Common myeloid progenitor, CD34-positive (primary cell): ENCODE measurements around the gene TRIM7.
A peak's percentile ranks its signal among the peaks of the same experiment; 100 is the strongest.

Experiments used
- CTCF ChIA-PET: fragments of 350-600 bp; sonication (Branson Sonifier 250); formaldehyde crosslinking; loops from one replicate; lab custom pipeline; 2021; ENCODE audit warnings: antibody characterized with exemption; lab: Charles Lee
- POLR2A ChIA-PET: fragments of 350-600 bp; sonication (Branson Sonifier 250); formaldehyde crosslinking; loops from one replicate; lab custom pipeline; 2021; ENCODE audit warnings: antibody characterized with exemption; lab: Charles Lee
- DNase-seq, 3 donors: peaks; one replicate each; pipeline versions ENCODE4 v3.0.0 to v3.0.0-alpha.2; 2013
- H3K27ac ChIP-seq, 2 experiments: 1 replicate in 1 of 2; 2 replicates in 1 of 2; pipeline ENCODE4 v1.7.0; 2013; ENCODE audit warnings: inconsistent platforms in 2 of 2, low read length in 2 of 2, mild to moderate bottlenecking in 2 of 2, low read depth in 1 of 2, moderate library complexity in 1 of 2; ENCODE audit not compliant: severe bottlenecking in 2 of 2, insufficient read depth in 1 of 2, poor library complexity in 1 of 2
- H3K27me3 ChIP-seq, 5 experiments: replicated peaks in 2 of 5; 1 replicate in 3 of 5; 2 replicates in 2 of 5; pipeline versions ENCODE4 v1.6.1 to v1.7.0; 2013; ENCODE audit warnings: low read length in 4 of 5, mild to moderate bottlenecking in 2 of 5, moderate library complexity in 2 of 5, inconsistent platforms in 1 of 5; ENCODE audit not compliant: insufficient read depth in 5 of 5, control insufficient read depth in 4 of 5
- H3K36me3 ChIP-seq, 4 experiments: 1 replicate in 2 of 4; 2 replicates in 2 of 4; pipeline versions ENCODE4 v1.6.1 to v1.7.0; 2013; ENCODE audit warnings: low read length in 3 of 4, control low read depth in 1 of 4, mild to moderate bottlenecking in 1 of 4; ENCODE audit not compliant: control insufficient read depth in 4 of 4, insufficient read depth in 4 of 4
- H3K4me1 ChIP-seq, 4 experiments: 1 replicate in 3 of 4; 2 replicates in 1 of 4; pipeline versions ENCODE4 v1.6.1 to v1.7.1; 2013; ENCODE audit warnings: low read length in 3 of 4, mild to moderate bottlenecking in 3 of 4, control low read depth in 1 of 4, inconsistent platforms in 1 of 4, moderate library complexity in 1 of 4; ENCODE audit not compliant: control insufficient read depth in 4 of 4, insufficient read depth in 4 of 4; ENCODE audit errors: control extremely low read depth in 1 of 4
- H3K4me3 ChIP-seq, 7 experiments: 1 replicate in 4 of 7; 2 replicates in 3 of 7; pipeline versions ENCODE4 v1.5.1 to v1.7.0; 2013; ENCODE audit warnings: mild to moderate bottlenecking in 7 of 7, low read length in 6 of 7, moderate library complexity in 6 of 7, inconsistent platforms in 2 of 7, low read depth in 2 of 7, control low read depth in 1 of 7; ENCODE audit not compliant: insufficient read depth in 4 of 7, control insufficient read depth in 1 of 7; ENCODE audit errors: extremely low read depth in 1 of 7
- H3K9me3 ChIP-seq, 5 experiments: 1 replicate in 4 of 5; 2 replicates in 1 of 5; pipeline versions ENCODE4 v1.6.1 to v1.7.1; 2013; ENCODE audit warnings: low read length in 4 of 5, mild to moderate bottlenecking in 2 of 5, inconsistent platforms in 1 of 5, low read depth in 1 of 5, moderate library complexity in 1 of 5; ENCODE audit not compliant: control insufficient read depth in 4 of 5, insufficient read depth in 2 of 5; ENCODE audit errors: control extremely low read depth in 1 of 5
- WGBS: methylation state at CpG from one replicate; pipeline ENCODE4 v1.1.5; 2013; ENCODE audit not compliant: insufficient coverage; 5-methylcytosine and 5-hydroxymethylcytosine counted together

TRIM7 gene

GRCh38 chr5:181189962-181190710 lies 14.9 kb downstream of the TRIM7 start:
- Histone ChIP-seq H3K4me3 (peak overlapping the region; percentile 85 to 99 (median 91)), H3K4me1 (peaks cover 0 to 43% (median 30%) of the 10 kb centered on the region in 4 experiments), H3K27me3 (no peaks in the 10 kb centered on the region), H3K27ac (no peak overlapping the region), H3K9me3 (no peaks in the 10 kb centered on the region), H3K36me3 (no peaks in the 10 kb centered on the region)
- CTCF ChIA-PET, result interaction anchor here (0.7 to 9.9 kb wide), 11 partner anchors 9 to 70 kb away, joined by 3 to 105 read pairs (median 4); partner anchors contain the start of genes TRIM52 and TRIM7
- POLR2A ChIA-PET, result interaction anchor here (0.9 to 1.2 kb wide), 3 partner anchors 14 to 32 kb away, joined by 4 to 6 read pairs (median 4); partner anchors contain the start of gene TRIM7
- WGBS, result 0% methylated on average over 44 of the region's 52 CpGs
- peak in 1 of 3 donors; percentile 48 for DNase-seq

- no peaks in the 10 kb centered on the region for H3K36me3 ChIP-seq
- peak; percentile 47 to 75 (median 63) for DNase-seq
- no peaks in the 10 kb centered on the region for H3K27me3 ChIP-seq
- CTCF ChIA-PET, result interaction anchor here (0.6 to 9.9 kb wide), 13 partner anchors 8 to 71 kb away, joined by 3 to 105 read pairs (median 4); partner anchors contain the start of genes TRIM52 and TRIM7
- WGBS, result under 1% methylated on average over 38 of the region's 41 CpGs
- H3K9me3 ChIP-seq, result no peaks in the 10 kb centered on the region
- POLR2A ChIA-PET, result interaction anchor here (0.7 to 1.4 kb wide), 7 partner anchors 15 to 378 kb away, joined by 3 to 6 read pairs (median 4); partner anchors contain the start of genes TRIM52 and TRIM7
- H3K4me1 ChIP-seq, result peaks cover 0 to 48% (median 34%) of the 10 kb centered on the region in 4 experiments
- peak overlapping the region; percentile 85 to 99 (median 91) for H3K4me3 ChIP-seq
- H3K27ac ChIP-seq, result peak overlapping the region in 1 of 2 experiments; percentile 86
These were observed 15.5 kb downstream of the TRIM7 start for GRCh38 chr5:181189363-181189961.

GRCh38 chr5:181188700-181189362 lies 16.2 kb downstream of the TRIM7 start:
- ChIA-PET CTCF (interaction anchor here (0.6 to 9.9 kb wide), 11 partner anchors 9 to 72 kb away, joined by 3 to 105 read pairs (median 4); partner anchors contain the start of genes TRIM41, TRIM52 and TRIM7), POLR2A (interaction anchor here (0.6 to 1.4 kb wide), 6 partner anchors 15 to 377 kb away, joined by 3 to 6 read pairs (median 4); partner anchors contain the start of genes TRIM52 and TRIM7)
- under 1% methylated on average over 34 of the region's 35 CpGs for WGBS
- peak overlapping the region; percentile 85 to 99 (median 91) for H3K4me3 ChIP-seq
- H3K36me3 ChIP-seq, result no peaks in the 10 kb centered on the region
- H3K4me1 ChIP-seq, result peaks cover 0 to 54% (median 36%) of the 10 kb centered on the region in 4 experiments
- H3K9me3 ChIP-seq, result no peaks in the 10 kb centered on the region
- DNase-seq, result peak; percentile 72 to 82 (median 80)
- H3K27me3 ChIP-seq, result no peaks in the 10 kb centered on the region
- peak overlapping the region in 1 of 2 experiments; percentile 86 for H3K27ac ChIP-seq

GRCh38 chr5:181187500-181188213 lies 17.3 kb downstream of the TRIM7 start:
- Histone ChIP-seq H3K4me1 (peaks cover 0 to 55% (median 36%) of the 10 kb centered on the region in 4 experiments), H3K27me3 (no peaks in the 10 kb centered on the region), H3K9me3 (no peaks in the 10 kb centered on the region), H3K4me3 (peak overlapping the region in 6 of 7 experiments; percentile 32 to 98 (median 66)), H3K27ac (peak overlapping the region in 1 of 2 experiments; percentile 86), H3K36me3 (no peaks in the 10 kb centered on the region)
- WGBS, result 3% methylated on average over 20 of the region's 37 CpGs
- ChIA-PET CTCF (interaction anchor here (0.9 to 9.9 kb wide), 9 partner anchors 10 to 379 kb away, joined by 3 to 105 read pairs (median 5); partner anchors contain the start of genes TRIM41, TRIM52 and TRIM7), POLR2A (interaction anchor here (1.2 to 1.4 kb wide), 2 partner anchors 20 to 73 kb away, joined by 5 to 6 read pairs; partner anchors contain the start of gene TRIM52)
- peak; percentile 60 to 86 (median 84) for DNase-seq

GRCh38 chr5:181186986-181187499 lies 18.0 kb downstream of the TRIM7 start:
- ChIA-PET CTCF (interaction anchor here (1.5 to 9.9 kb wide), 5 partner anchors 11 to 35 kb away, joined by 4 to 105 read pairs (median 5); partner anchors contain the start of genes TRIM41 and TRIM7), POLR2A (no interaction called here)
- peak in 1 of 3 donors; percentile 34 for DNase-seq
- Histone ChIP-seq H3K36me3 (no peaks in the 10 kb centered on the region), H3K4me3 (peak overlapping the region in 5 of 7 experiments; percentile 20 to 70 (median 57)), H3K9me3 (no peaks in the 10 kb centered on the region), H3K27me3 (no peaks in the 10 kb centered on the region), H3K27ac (peak overlapping the region in 1 of 2 experiments; percentile 86), H3K4me1 (peaks cover 0 to 51% (median 35%) of the 10 kb centered on the region in 4 experiments)
- 36% methylated on average over 2 of the region's 8 CpGs for whole genome bisulfite sequencing

- Histone ChIP-seq H3K4me3 (no peak overlapping the region), H3K36me3 (no peaks in the 10 kb centered on the region), H3K4me1 (peaks cover 0 to 46% (median 33%) of the 10 kb centered on the region in 4 experiments), H3K27ac (no peak overlapping the region), H3K27me3 (no peaks in the 10 kb centered on the region), H3K9me3 (no peaks in the 10 kb centered on the region)
- ChIA-PET POLR2A (no interaction called here), CTCF (interaction anchor here (3.9 to 9.9 kb wide), 2 partner anchors 13 to 20 kb away, joined by 41 to 105 read pairs; partner anchors contain the start of gene TRIM7)
- no peak for DNase-seq
- WGBS, result 88% methylated on average over 5 of the region's 6 CpGs
These were observed 19.0 kb downstream of the TRIM7 start for GRCh38 chr5:181186022-181186421.
